Upper lobe of right lung (tissue), 1 donor: ENCODE results near the gene ETNK1. TPM values are rescaled to one million over a fixed set of nuclear protein-coding genes. Genes with fewer than 3 reads are reported as not detected.
"Not testable (repeated sequence)": the region's sequence is repeated elsewhere in the genome, so short reads cannot be mapped to it uniquely, and the experiment has no call there.

ENCODE experiments used
- ATAC-seq: fragments of 200-7000 bp; cut with Tn5 transposase; one replicate; pipeline ENCODE4 v1.9.1; 2020; ENCODE audit warnings: mild to moderate bottlenecking, moderate library complexity
- DNase-seq: peaks from one replicate; pipeline ENCODE4 v3.0.0-alpha.2; 2020
- H3K27ac ChIP-seq: fragments of 200-600 bp; one replicate; pipeline ENCODE4 v1.8.0; 2022
- H3K27me3 ChIP-seq: fragments of 200-600 bp; one replicate; pipeline ENCODE4 v1.8.0; 2022; ENCODE audit warnings: mild to moderate bottlenecking
- H3K36me3 ChIP-seq: fragments of 200-600 bp; one replicate; pipeline ENCODE4 v1.8.0; 2022
- H3K4me1 ChIP-seq: fragments of 200-600 bp; one replicate; pipeline ENCODE4 v1.8.0; 2022
- H3K4me3 ChIP-seq: fragments of 200-600 bp; one replicate; pipeline ENCODE4 v1.8.0; 2022; ENCODE audit warnings: mild to moderate bottlenecking
- H3K9me3 ChIP-seq: fragments of 200-600 bp; one replicate; pipeline ENCODE4 v1.8.0; 2022
- CTCF ChIP-seq: fragments of 200-600 bp; IDR thresholded peaks from one replicate; pipeline ENCODE4 v1.8.0; 2022; ENCODE audit warnings: antibody characterized with exemption
- intact Hi-C: fragments of 100-400 bp; cut with DNase I; formaldehyde crosslinking; loops from one replicate; pipeline ENCODE4 v1.11.0; 2022
- total RNA-seq: library from RNA; stranded (reverse); fragmentation: NEBNext Ultra II Directional; extraction: Animal tissue kit (Norgen Biotek cat#: 25700); gene quantifications from one replicate; pipeline ENCODE4 v1.2.1, GENCODE V29; 2021
- donor health status: DM: no; HTN: yes; CAD: no; lungs with severe emphysema.

The ETNK1 gene
- total RNA-seq, 1 donor from 2014 or later, result 86.2 TPM

DNA sequence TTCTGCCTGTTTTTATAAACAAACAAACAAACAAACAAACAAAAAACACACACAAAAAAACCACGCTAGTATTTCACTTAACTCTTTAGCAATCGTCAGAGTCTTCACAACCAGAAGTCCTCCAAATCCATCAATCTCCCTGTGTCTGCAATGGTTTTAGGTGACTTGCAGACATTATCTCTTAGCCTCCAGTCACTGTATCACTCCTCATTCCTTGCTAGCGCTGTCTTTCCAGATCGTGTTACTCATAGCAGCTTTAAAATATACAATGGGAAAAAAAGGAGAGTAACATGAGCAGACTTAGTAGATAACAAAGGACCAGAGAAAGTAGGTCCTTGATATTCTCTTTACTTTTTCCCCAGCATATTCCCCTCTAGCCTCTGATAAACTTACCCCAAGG is 15.5 kb upstream of the ETNK1 start:
- no peak for DNase-seq
- no peak for ATAC-seq
- H3K36me3 ChIP-seq, result no peaks in the 10 kb centered on the region
- H3K4me3 ChIP-seq, result no peak overlapping the region
- H3K9me3 ChIP-seq, result peaks cover 11% of the 10 kb centered on the region
- TF ChIP-seq CTCF, result no peak
- H3K27me3 ChIP-seq, result no peaks in the 10 kb centered on the region
- no peak overlapping the region for H3K27ac ChIP-seq
- intact Hi-C loops, result no loop called here
- no peaks in the 10 kb centered on the region for H3K4me1 ChIP-seq

DNA sequence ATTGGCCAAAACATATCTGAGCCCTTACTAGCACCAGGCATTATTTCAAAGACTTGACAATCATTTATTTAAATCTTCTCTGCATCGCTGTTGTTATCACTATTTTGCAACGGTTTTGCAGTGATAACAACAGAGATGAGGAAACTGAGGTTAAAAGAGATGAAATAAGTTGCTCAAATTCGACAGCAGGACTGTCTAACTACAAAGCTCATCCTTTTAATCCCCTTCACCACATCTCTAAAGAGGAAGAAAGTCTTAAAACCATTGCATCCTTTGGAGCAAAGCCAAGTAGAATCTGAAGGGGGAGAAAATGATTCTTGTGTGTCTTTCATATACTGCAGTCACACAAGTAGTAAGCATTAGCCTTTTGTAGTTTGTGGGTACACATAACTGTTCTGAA is 14.8 kb upstream of the ETNK1 start:
- no peak overlapping the region for H3K27ac ChIP-seq
- H3K9me3 ChIP-seq, result peaks cover 11% of the 10 kb centered on the region
- no peaks in the 10 kb centered on the region for H3K4me1 ChIP-seq
- H3K36me3 ChIP-seq, result no peaks in the 10 kb centered on the region
- TF ChIP-seq CTCF, result no peak
- no peak overlapping the region for H3K4me3 ChIP-seq
- no peaks in the 10 kb centered on the region for H3K27me3 ChIP-seq
- no peak for DNase-seq
- no peak for ATAC-seq
- intact Hi-C loops, result no loop called here

DNA sequence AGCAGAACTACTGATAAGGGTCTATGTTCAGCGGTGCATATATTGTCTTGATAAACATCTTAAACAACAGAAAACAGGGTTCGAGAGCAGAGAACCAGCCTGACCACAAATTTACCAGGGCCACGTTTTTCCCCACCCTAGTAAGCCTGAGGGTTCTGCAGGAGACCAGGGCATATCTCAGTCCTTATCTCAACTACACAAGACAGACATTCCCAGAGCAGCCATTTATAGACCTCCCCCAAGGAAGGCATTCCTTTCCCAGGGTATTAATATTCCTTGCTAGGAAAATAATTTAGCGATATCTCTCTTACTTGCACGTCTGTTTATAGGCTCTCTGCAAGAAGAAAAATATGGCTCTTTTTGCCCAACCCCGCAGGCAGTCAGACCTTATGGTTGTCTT is 12.1 kb upstream of the ETNK1 start:
- H3K4me1 ChIP-seq, H3K27ac ChIP-seq, intact Hi-C loops, H3K36me3 ChIP-seq, DNase-seq, H3K4me3 ChIP-seq, ATAC-seq, H3K27me3 ChIP-seq: not testable (repeated sequence)
- H3K9me3 ChIP-seq, result peaks cover 11% of the 10 kb centered on the region

DNA sequence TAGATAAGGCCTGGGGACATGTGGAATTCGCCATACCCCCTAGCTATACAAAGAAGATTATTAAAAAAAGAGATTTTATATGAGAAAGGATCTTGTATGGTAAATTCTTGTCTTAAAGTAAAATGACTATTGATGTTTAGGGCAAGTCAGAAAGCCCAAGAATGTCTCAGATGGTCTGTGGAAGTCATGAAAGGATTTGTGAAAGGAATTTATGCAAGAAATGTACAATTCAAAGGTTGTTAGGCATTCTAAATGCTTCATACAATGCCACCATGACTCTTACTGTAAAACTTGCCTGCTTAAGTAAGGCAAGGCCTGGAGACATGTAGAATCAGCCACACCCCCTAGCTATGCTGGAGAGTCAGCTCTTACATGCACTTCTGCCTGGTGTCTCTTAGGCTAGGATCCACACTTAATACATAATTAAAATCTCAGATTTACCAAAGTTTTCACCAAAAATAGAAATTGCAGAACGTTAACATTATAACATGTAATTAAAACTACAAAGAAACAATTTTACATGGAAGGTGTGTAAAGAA is 8.9 kb upstream of the ETNK1 start:
- no peak overlapping the region for H3K4me3 ChIP-seq
- no peaks in the 10 kb centered on the region for H3K4me1 ChIP-seq
- no peaks in the 10 kb centered on the region for H3K27me3 ChIP-seq
- H3K9me3 ChIP-seq, result peaks cover 11% of the 10 kb centered on the region
- no peak for DNase-seq
- no peak for TF ChIP-seq CTCF
- H3K27ac ChIP-seq, result no peak overlapping the region
- ATAC-seq, result no peak
- H3K36me3 ChIP-seq, result no peaks in the 10 kb centered on the region
- intact Hi-C loops, result no loop called here

DNA sequence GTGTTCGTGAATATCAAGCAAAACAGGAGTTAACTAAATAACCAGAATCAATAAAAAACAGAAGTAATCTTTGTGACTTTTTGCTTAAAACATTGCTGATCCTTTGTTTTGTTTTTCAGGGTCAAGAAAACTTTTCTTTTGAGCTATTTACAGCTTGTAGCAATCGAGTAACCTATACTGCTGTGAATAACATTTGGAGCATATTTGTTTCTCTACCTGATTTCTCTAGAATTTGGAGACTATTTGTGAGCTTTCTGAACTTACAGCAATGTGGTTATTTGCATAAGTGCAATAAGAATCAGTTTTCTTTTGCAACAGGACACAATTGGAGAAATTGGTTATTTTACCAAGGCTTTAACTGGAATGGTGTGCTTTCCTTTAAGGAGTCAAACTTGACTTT is 7.3 kb upstream of the ETNK1 start:
- H3K4me3 ChIP-seq, result no peak overlapping the region
- H3K27me3 ChIP-seq, result no peaks in the 10 kb centered on the region
- intact Hi-C loops, result no loop called here
- no peaks in the 10 kb centered on the region for H3K36me3 ChIP-seq
- H3K9me3 ChIP-seq, result peaks cover 10% of the 10 kb centered on the region
- TF ChIP-seq CTCF, result no peak
- ATAC-seq (no peak), DNase-seq (no peak)
- no peaks in the 10 kb centered on the region for H3K4me1 ChIP-seq
- no peak overlapping the region for H3K27ac ChIP-seq

DNA sequence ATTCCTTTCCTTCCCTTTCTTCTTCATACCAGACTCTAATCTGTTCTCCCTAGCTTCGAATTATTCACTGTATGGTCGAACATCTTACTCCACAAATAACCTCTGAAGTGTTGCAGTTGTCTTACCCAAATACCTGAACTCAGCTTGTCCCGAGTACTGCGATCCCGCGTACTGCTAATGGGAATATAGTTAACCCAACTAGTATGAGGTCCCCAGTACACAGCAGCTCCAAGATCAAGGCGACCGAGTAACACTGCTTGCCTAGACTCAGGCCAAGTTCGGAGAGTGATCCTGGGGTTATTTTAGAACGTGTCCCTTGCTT is 462 bp upstream of the ETNK1 start:
- Histone ChIP-seq H3K4me3 (peak overlapping the region; percentile 93), H3K27me3 (no peaks in the 10 kb centered on the region), H3K27ac (peak overlapping the region; percentile 98), H3K4me1 (peaks cover 13% of the 10 kb centered on the region), H3K36me3 (no peaks in the 10 kb centered on the region), H3K9me3 (no peaks in the 10 kb centered on the region)
- DNase-seq (no peak), ATAC-seq (peak; percentile 33)
- no peak for TF ChIP-seq CTCF
- intact Hi-C loops, result no loop called here
